Mesenchymal stem cell (in vitro differentiated cells and primary cell): ENCODE measurements around the gene CST1.

ENCODE experiments used
- DNase-seq: peaks from one replicate; pipeline ENCODE4 v3.0.0-alpha.2; 2013
- H2AFZ ChIP-seq: one replicate; pipeline ENCODE4 v1.6.1; 2013; ENCODE audit warnings: low read depth, mild to moderate bottlenecking, control low read depth, inconsistent platforms, low read length, moderate library complexity
- H2AK5ac ChIP-seq: 2 replicates; pipeline ENCODE4 v1.6.1; 2013; ENCODE audit warnings: low read length, moderate library complexity, mild to moderate bottlenecking, inconsistent platforms; ENCODE audit not compliant: severe bottlenecking
- H2BK120ac ChIP-seq: one replicate; pipeline ENCODE4 v1.6.1; 2013; ENCODE audit warnings: low read depth, mild to moderate bottlenecking, inconsistent platforms, low read length, moderate library complexity
- H2BK12ac ChIP-seq, 2 experiments: one replicate each; pipeline ENCODE4 v1.6.1; 2013; ENCODE audit warnings: inconsistent platforms in 2 of 2, low read length in 2 of 2, mild to moderate bottlenecking in 2 of 2, moderate library complexity in 2 of 2, control low read depth in 1 of 2
- H2BK15ac ChIP-seq: one replicate; pipeline ENCODE4 v1.6.1; 2013; ENCODE audit warnings: mild to moderate bottlenecking, low read depth, inconsistent platforms; ENCODE audit not compliant: poor library complexity, severe bottlenecking
- H2BK5ac ChIP-seq: 2 replicates; pipeline ENCODE4 v1.6.1; 2013; ENCODE audit warnings: low read depth, mild to moderate bottlenecking, low read length, control low read depth, inconsistent platforms; ENCODE audit not compliant: poor library complexity, severe bottlenecking
- H3K14ac ChIP-seq, 2 experiments: one replicate each; pipeline ENCODE4 v1.6.1; 2013; ENCODE audit warnings: inconsistent platforms in 2 of 2, low read length in 2 of 2, control low read depth in 1 of 2, mild to moderate bottlenecking in 1 of 2, moderate library complexity in 1 of 2
- H3K18ac ChIP-seq, 2 experiments: one replicate each; pipeline ENCODE4 v1.6.1; 2013; ENCODE audit warnings: inconsistent platforms in 2 of 2, low read length in 2 of 2, control low read depth in 1 of 2, low read depth in 1 of 2, mild to moderate bottlenecking in 1 of 2
- H3K23ac ChIP-seq, 2 experiments: one replicate each; pipeline ENCODE4 v1.6.1; 2013; ENCODE audit warnings: inconsistent platforms in 2 of 2, low read length in 2 of 2, mild to moderate bottlenecking in 2 of 2, moderate library complexity in 2 of 2, control low read depth in 1 of 2
- H3K27ac ChIP-seq: 2 replicates; pipeline ENCODE4 v1.5.1; 2013; ENCODE audit warnings: mild to moderate bottlenecking, moderate library complexity, low read length, control low read depth, inconsistent platforms; ENCODE audit not compliant: poor library complexity, severe bottlenecking
- H3K27me3 ChIP-seq, 2 experiments: 2 replicates each; pipeline versions ENCODE4 v1.6.1 to v1.7.0; 2013; ENCODE audit warnings: low read length in 2 of 2, mild to moderate bottlenecking in 2 of 2, moderate library complexity in 2 of 2, control low read depth in 1 of 2, inconsistent platforms in 1 of 2; ENCODE audit not compliant: control insufficient read depth in 1 of 2, insufficient read depth in 1 of 2
- H3K36me3 ChIP-seq, 2 experiments: 2 replicates each; pipeline versions ENCODE4 v1.6.1 to v1.7.0; 2013; ENCODE audit warnings: low read length in 2 of 2, control low read depth in 1 of 2, inconsistent platforms in 1 of 2, low read depth in 1 of 2, mild to moderate bottlenecking in 1 of 2; ENCODE audit not compliant: insufficient read depth in 2 of 2, control insufficient read depth in 1 of 2
- H3K4ac ChIP-seq, 2 experiments: one replicate each; pipeline ENCODE4 v1.6.1; 2013; ENCODE audit warnings: inconsistent platforms in 2 of 2, low read length in 2 of 2, mild to moderate bottlenecking in 2 of 2, moderate library complexity in 2 of 2, control low read depth in 1 of 2, low read depth in 1 of 2
- H3K4me1 ChIP-seq: 2 replicates; pipeline ENCODE4 v1.6.1; 2013; ENCODE audit warnings: low read depth, low read length, control low read depth; ENCODE audit not compliant: control insufficient read depth, insufficient read depth
- H3K4me2 ChIP-seq: 2 replicates; pipeline ENCODE4 v1.6.1; 2013; ENCODE audit warnings: low read length, mild to moderate bottlenecking, inconsistent platforms; ENCODE audit not compliant: poor library complexity, severe bottlenecking
- H3K4me3 ChIP-seq, 2 experiments: 2 replicates each; pipeline versions ENCODE4 v1.5.1 to v1.7.0; 2013; ENCODE audit warnings: low read length in 2 of 2, mild to moderate bottlenecking in 2 of 2, control low read depth in 1 of 2, low read depth in 1 of 2; ENCODE audit not compliant: insufficient read depth in 1 of 2
- H3K79me1 ChIP-seq: replicated peaks from 2 replicates; pipeline ENCODE4 v1.6.1; 2013; ENCODE audit warnings: mild to moderate bottlenecking, control low read depth, low read length, inconsistent platforms; ENCODE audit not compliant: poor library complexity, severe bottlenecking
- H3K9ac ChIP-seq: 2 replicates; pipeline ENCODE4 v1.7.0; 2013; ENCODE audit warnings: mild to moderate bottlenecking, low read length, moderate library complexity
- H3K9me3 ChIP-seq: 2 replicates; pipeline ENCODE4 v1.7.0; 2013; ENCODE audit warnings: mild to moderate bottlenecking, low read length; ENCODE audit not compliant: control insufficient read depth
- H4K8ac ChIP-seq: one replicate; pipeline ENCODE4 v1.6.1; 2013; ENCODE audit warnings: inconsistent platforms, mild to moderate bottlenecking, low read length, moderate library complexity
- H4K91ac ChIP-seq: one replicate; pipeline ENCODE4 v1.6.1; 2013; ENCODE audit warnings: mild to moderate bottlenecking, low read length, inconsistent platforms
- WGBS: methylation state at CpG from one replicate; pipeline ENCODE4 v1.1.7; 2013; ENCODE audit warnings: mixed read lengths; 5-methylcytosine and 5-hydroxymethylcytosine counted together

The CST1 gene

DNA sequence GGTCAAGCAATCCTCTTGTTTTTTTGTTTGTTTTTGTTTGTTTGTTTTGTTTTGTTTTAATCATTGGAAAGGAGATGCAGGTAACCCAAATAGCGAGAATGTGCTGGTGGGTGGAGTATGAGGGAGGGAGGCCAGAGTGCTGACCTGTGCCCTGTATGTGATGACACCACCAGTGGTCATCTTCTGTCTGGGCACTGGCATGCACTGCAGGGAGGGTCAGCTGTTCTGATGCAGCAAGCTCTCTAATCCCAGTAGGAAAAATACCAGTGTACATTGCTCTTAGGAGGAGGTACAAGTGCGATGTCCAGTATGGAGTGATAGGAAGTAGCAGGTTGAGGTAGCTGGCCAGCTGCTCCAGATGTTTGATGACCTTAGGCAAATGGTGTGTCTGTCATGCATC lies 2.9 kb upstream of the CST1 start:
- no peak overlapping the region for H2AFZ ChIP-seq
- no peak overlapping the region for H3K4me2 ChIP-seq
- no peaks in the 10 kb centered on the region for H3K9me3 ChIP-seq
- no peak overlapping the region for H3K9ac ChIP-seq
- no peaks in the 10 kb centered on the region for H3K36me3 ChIP-seq
- no peaks in the 10 kb centered on the region for H3K79me1 ChIP-seq
- H2AK5ac ChIP-seq: no peak overlapping the region
- H2BK15ac ChIP-seq: no peak overlapping the region
- no peak overlapping the region for H4K91ac ChIP-seq
- peak; percentile 58 for DNase-seq
- H3K23ac ChIP-seq: peak overlapping the region in 1 of 2 experiments; percentile 64
- H3K14ac ChIP-seq: no peak overlapping the region
- no peak overlapping the region for H4K8ac ChIP-seq
- H3K4me3 ChIP-seq: no peak overlapping the region
- peak overlapping the region in 1 of 2 experiments; percentile 22 for H3K4ac ChIP-seq
- H3K4me1 ChIP-seq: peaks cover 9% of the 10 kb centered on the region
- WGBS: 62% methylated on average over 2 of the region's 2 CpGs
- peaks cover 0 to 4% of the 10 kb centered on the region in 2 experiments for H3K27me3 ChIP-seq
- no peak overlapping the region for H3K27ac ChIP-seq
- no peak overlapping the region for H2BK120ac ChIP-seq
- peak overlapping the region; percentile 2 to 34 for H3K18ac ChIP-seq
- H2BK12ac ChIP-seq: peak overlapping the region in 1 of 2 experiments; percentile 59
- no peak overlapping the region for H2BK5ac ChIP-seq

DNA sequence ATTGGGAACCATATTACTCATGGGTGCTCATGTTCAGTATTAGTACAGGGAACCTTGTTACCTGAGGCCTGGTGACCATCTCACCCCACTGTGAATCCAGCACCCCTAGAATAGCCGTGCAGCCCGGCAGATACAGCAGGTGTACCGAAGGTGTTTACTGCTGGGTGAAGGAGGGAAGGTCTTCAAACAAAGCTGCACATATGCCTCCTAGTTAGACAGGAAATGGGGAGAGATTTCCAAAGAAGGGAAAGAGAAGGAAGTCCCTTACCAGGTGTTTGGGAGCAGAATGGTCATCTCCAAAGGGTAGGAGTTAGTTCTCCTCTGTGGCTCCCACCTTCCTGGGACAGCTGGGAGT lies 2.4 kb upstream of the CST1 start:
- H3K9me3 ChIP-seq: no peaks in the 10 kb centered on the region
- H3K4me2 ChIP-seq: no peak overlapping the region
- H3K18ac ChIP-seq: no peak overlapping the region
- H3K9ac ChIP-seq: no peak overlapping the region
- peaks cover 9% of the 10 kb centered on the region for H3K4me1 ChIP-seq
- H2BK120ac ChIP-seq: no peak overlapping the region
- no peak overlapping the region for H3K23ac ChIP-seq
- H2BK12ac ChIP-seq: peak overlapping the region in 1 of 2 experiments; percentile 28
- H3K79me1 ChIP-seq: no peaks in the 10 kb centered on the region
- H4K91ac ChIP-seq: no peak overlapping the region
- no peak overlapping the region for H2BK15ac ChIP-seq
- H2AFZ ChIP-seq: no peak overlapping the region
- no peaks in the 10 kb centered on the region for H3K36me3 ChIP-seq
- peaks cover 0 to 4% of the 10 kb centered on the region in 2 experiments for H3K27me3 ChIP-seq
- no peak for DNase-seq
- no peak overlapping the region for H3K14ac ChIP-seq
- H3K27ac ChIP-seq: no peak overlapping the region
- no peak overlapping the region for H2BK5ac ChIP-seq
- no peak overlapping the region for H3K4me3 ChIP-seq
- H4K8ac ChIP-seq: no peak overlapping the region
- H3K4ac ChIP-seq: no peak overlapping the region
- WGBS: 100% methylated on average over 3 of the region's 3 CpGs
- no peak overlapping the region for H2AK5ac ChIP-seq

DNA sequence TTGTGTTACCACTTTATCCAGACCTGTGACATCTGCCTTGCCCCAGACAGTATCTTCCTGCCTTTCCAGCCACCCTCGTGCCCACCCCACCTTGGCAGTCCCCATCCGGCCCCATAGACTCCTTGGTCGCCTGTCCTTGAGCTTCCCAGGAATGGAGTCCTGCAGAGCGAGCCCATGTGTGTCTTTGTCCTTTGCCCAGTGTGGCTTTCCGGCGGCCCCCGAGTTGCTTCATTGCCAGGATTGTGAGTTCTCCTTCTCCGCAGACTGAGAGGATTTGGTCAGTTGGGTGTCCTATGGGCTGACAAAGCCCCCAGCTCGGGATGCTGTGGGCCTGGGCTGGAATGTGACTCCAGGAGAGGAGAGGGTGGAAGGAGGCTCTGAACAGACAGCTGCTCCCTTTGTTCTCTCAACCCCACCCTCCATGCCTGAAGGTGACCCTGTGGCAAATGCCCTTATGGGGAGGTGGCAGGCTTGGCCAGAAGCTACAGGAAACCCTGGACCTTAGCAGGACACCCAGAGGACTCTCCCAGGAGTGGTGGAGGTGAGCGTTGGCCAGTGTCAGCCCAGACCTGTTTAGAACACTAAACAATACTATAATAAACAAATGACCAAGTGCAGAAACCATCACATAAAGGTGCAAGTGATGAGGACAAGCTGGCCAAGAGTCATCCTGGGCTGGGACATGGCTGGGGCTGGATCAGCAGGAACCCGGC lies 1.9 kb upstream of the CST1 start:
- H2BK15ac ChIP-seq: peak overlapping the region; percentile 3
- H2AFZ ChIP-seq: no peak overlapping the region
- H4K8ac ChIP-seq: no peak overlapping the region
- no peak overlapping the region for H3K27ac ChIP-seq
- peak overlapping the region in 1 of 2 experiments; percentile 7 for H3K4me3 ChIP-seq
- peak overlapping the region; percentile 39 for H4K91ac ChIP-seq
- H3K36me3 ChIP-seq: no peaks in the 10 kb centered on the region
- peak overlapping the region in 1 of 2 experiments; percentile 8 for H2BK12ac ChIP-seq
- H3K4me2 ChIP-seq: no peak overlapping the region
- no peak overlapping the region for H3K23ac ChIP-seq
- no peak overlapping the region for H3K14ac ChIP-seq
- WGBS: 97% methylated on average over 11 of the region's 11 CpGs
- H3K27me3 ChIP-seq: peaks cover 0 to 4% of the 10 kb centered on the region in 2 experiments
- peaks cover 13% of the 10 kb centered on the region for H3K4me1 ChIP-seq
- no peak overlapping the region for H3K18ac ChIP-seq
- no peak for DNase-seq
- no peak overlapping the region for H3K9ac ChIP-seq
- no peak overlapping the region for H2AK5ac ChIP-seq
- H3K9me3 ChIP-seq: no peaks in the 10 kb centered on the region
- no peak overlapping the region for H2BK120ac ChIP-seq
- H3K79me1 ChIP-seq: no peaks in the 10 kb centered on the region
- no peak overlapping the region for H3K4ac ChIP-seq
- H2BK5ac ChIP-seq: no peak overlapping the region

DNA sequence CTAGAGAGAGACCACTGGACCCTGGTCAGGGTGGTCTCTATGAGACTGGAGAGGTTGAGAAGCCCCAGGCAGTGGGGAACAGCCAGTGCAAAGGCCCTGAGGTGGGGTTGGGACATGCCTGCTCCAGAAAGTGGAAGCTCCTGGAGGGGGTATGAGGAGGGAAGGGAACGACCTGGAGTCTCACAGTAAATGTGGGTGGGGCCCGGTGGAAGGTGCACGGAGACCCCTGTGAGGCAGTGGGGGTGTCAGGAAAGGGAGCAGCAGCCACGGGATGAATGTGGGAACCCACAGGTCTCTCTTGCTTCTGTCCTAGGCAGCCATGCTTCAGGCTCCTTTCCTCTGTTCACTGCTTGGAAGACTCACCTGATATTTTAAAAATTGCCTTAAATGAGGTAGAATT lies 1.3 kb upstream of the CST1 start:
- H4K8ac ChIP-seq: no peak overlapping the region
- no peak overlapping the region for H2BK12ac ChIP-seq
- peaks cover 17% of the 10 kb centered on the region for H3K4me1 ChIP-seq
- no peak overlapping the region for H3K9ac ChIP-seq
- H3K14ac ChIP-seq: no peak overlapping the region
- no peak overlapping the region for H3K23ac ChIP-seq
- H3K27ac ChIP-seq: no peak overlapping the region
- H2BK5ac ChIP-seq: no peak overlapping the region
- no peak overlapping the region for H2BK120ac ChIP-seq
- H3K36me3 ChIP-seq: no peaks in the 10 kb centered on the region
- no peak overlapping the region for H2AK5ac ChIP-seq
- no peak overlapping the region for H2BK15ac ChIP-seq
- H3K27me3 ChIP-seq: peaks cover 0 to 4% of the 10 kb centered on the region in 2 experiments
- no peak overlapping the region for H4K91ac ChIP-seq
- H3K18ac ChIP-seq: no peak overlapping the region
- 90% methylated on average over 3 of the region's 4 CpGs for WGBS
- no peak overlapping the region for H3K4me2 ChIP-seq
- no peak for DNase-seq
- no peak overlapping the region for H3K4ac ChIP-seq
- H3K79me1 ChIP-seq: no peaks in the 10 kb centered on the region
- H2AFZ ChIP-seq: no peak overlapping the region
- H3K9me3 ChIP-seq: no peaks in the 10 kb centered on the region
- no peak overlapping the region for H3K4me3 ChIP-seq
